Measurements from ENCODE around the gene FNDC11.

DNA sequence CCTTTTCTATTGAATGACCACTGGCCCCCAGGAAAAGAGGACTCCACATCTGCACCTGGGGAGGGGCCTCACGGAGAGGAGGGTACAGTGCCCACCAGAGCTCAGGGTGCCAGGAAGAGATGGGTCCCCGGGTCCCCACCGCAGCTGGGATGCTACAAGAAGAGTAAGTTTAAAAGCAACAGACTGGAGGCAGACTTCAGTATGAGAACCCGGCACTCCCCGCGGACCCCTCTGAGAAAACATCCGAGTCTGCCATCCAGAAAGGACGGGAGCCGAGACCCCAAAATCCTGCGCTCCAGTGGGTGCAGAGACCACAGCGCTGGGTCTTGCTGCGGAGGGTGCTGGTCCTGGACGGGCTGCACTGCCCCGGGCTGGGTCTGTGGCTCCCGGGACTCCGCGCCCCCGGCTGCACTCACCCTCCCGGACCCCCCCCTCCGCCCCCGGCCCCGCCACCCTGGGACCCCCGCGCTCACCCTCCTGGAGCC, 19.7 kb downstream of the FNDC11 start:
- TF ChIP-seq CTCF (IDR thresholded peaks at IDR 0.05), result no peak
- TF ChIP-seq POLR2A (IDR thresholded peaks at IDR 0.05), result no peak
- no peak for TF ChIP-seq POLR2AphosphoS5 (IDR thresholded peaks at IDR 0.05)

All from prostate gland (tissue), 2 donors.